HepG2 (cell line): ENCODE results near the gene MAGIX. TPM values are rescaled to one million over a fixed set of nuclear protein-coding genes. Genes with fewer than 3 reads are reported as not detected.

Experiments used
- EZH2 ChIP-seq: conservative IDR thresholded peaks from 2 replicates; pipeline ENCODE4 v1.6.1; 2012; ENCODE audit warnings: mild to moderate bottlenecking, low read depth, low read length, moderate library complexity
- HCFC1 ChIP-seq: fragments of 150-350 bp; IDR thresholded peaks from 2 replicates; pipeline ENCODE4 v1.6.1; 2014; ENCODE audit warnings: low read depth, low read length
- JUND ChIP-seq: sonication (generic); formaldehyde crosslinking; IDR thresholded peaks from 2 replicates; pipeline ENCODE4 v1.8.0; 2022; ENCODE audit warnings: mild to moderate bottlenecking, missing genetic modification reagents
- MEF2D ChIP-seq: sonication (generic); formaldehyde crosslinking; IDR thresholded peaks from 2 replicates; pipeline ENCODE4 v1.5.1; 2020; ENCODE audit warnings: mild to moderate bottlenecking, missing genetic modification reagents
- NFATC3 ChIP-seq: sonication (generic); formaldehyde crosslinking; IDR thresholded peaks from 2 replicates; pipeline ENCODE4 v1.5.1; 2020; ENCODE audit warnings: mild to moderate bottlenecking, missing genetic modification reagents
- NFE2L2 ChIP-seq: fragments of 150-350 bp; IDR thresholded peaks from 2 replicates; pipeline ENCODE4 v1.6.1; 2014; ENCODE audit warnings: low read length
- NFIB ChIP-seq: sonication (generic); formaldehyde crosslinking; IDR thresholded peaks from 2 replicates; pipeline ENCODE4 v1.9.0; 2021; ENCODE audit warnings: missing genetic modification reagents, mild to moderate bottlenecking, borderline replicate concordance
- NR2C2 ChIP-seq: sonication (generic); formaldehyde crosslinking; IDR thresholded peaks from 2 replicates; pipeline ENCODE4 v1.4.0; 2020; ENCODE audit warnings: missing genetic modification reagents, mild to moderate bottlenecking, moderate library complexity, borderline replicate concordance
- PHF21A ChIP-seq: sonication (generic); formaldehyde crosslinking; IDR thresholded peaks from 2 replicates; pipeline ENCODE4 v1.5.0; 2020; ENCODE audit warnings: mild to moderate bottlenecking, missing genetic modification reagents
- PLRG1 ChIP-seq: fragments of 450-650 bp; conservative IDR thresholded peaks from 2 replicates; pipeline ENCODE4 v1.6.1; 2016
- RAD21 ChIP-seq: fragments of 450-650 bp; formaldehyde crosslinking; IDR thresholded peaks from 2 replicates; pipeline ENCODE4 v1.5.0; 2020; ENCODE audit warnings: mild to moderate bottlenecking
- RNF2 ChIP-seq: fragments of 450-650 bp; conservative IDR thresholded peaks from 2 replicates; pipeline ENCODE4 v1.6.1; 2016; ENCODE audit warnings: low read depth
- YEATS4 ChIP-seq: sonication (generic); formaldehyde crosslinking; IDR thresholded peaks from 2 replicates; pipeline ENCODE4 v1.4.0; 2020; ENCODE audit warnings: missing genetic modification reagents, borderline replicate concordance
- ZC3H13 ChIP-seq: sonication (generic); formaldehyde crosslinking; IDR thresholded peaks from 2 replicates; pipeline ENCODE4 v1.8.1; 2023; ENCODE audit warnings: mild to moderate bottlenecking, missing genetic modification reagents, moderate library complexity
- ZNF205 ChIP-seq: IDR thresholded peaks from 2 replicates; pipeline ENCODE4 v1.6.1; 2018; ENCODE audit warnings: missing biosample characterization, missing genetic modification reagents
- ZNF282 ChIP-seq: fragments of 450-650 bp; IDR thresholded peaks from 2 replicates; pipeline ENCODE4 v1.6.1; 2018; ENCODE audit not compliant: partially characterized antibody
- ZNF558 ChIP-seq: sonication (generic); formaldehyde crosslinking; IDR thresholded peaks from 2 replicates; pipeline ENCODE4 v1.9.0; 2022; ENCODE audit warnings: mild to moderate bottlenecking, missing genetic modification reagents, borderline replicate concordance
- ZNF776 ChIP-seq: sonication (generic); formaldehyde crosslinking; IDR thresholded peaks from 2 replicates; pipeline ENCODE4 v1.4.0; 2020; ENCODE audit warnings: mild to moderate bottlenecking, missing genetic modification reagents
- polyA plus RNA-seq, 8 experiments: library from polyadenylated mRNA; depleted of rRNA in 3 of 8; stranded (reverse) in 7 of 8; unstranded in 1 of 8; fragments of >200 nt; fragmentation: Illumina TruSeq in 4 of 8; extraction: Trizol in 4 of 8; gene quantifications; 2 replicates each; pipeline versions ENCODE4 v1.2.1 to v1.2.3, GENCODE V29; 2011 to 2016; ENCODE audit warnings: low read depth in 4 of 8, missing spikeins in 1 of 8, mixed read lengths in 1 of 8; ENCODE audit not compliant: insufficient read depth in 1 of 8
- total RNA-seq, 5 experiments: library from RNA; depleted of rRNA; stranded (reverse); fragments of >200 nt; fragmentation: Illumina TruSeq; extraction: Trizol; gene quantifications; 2 replicates each; pipeline ENCODE4 v1.2.3, GENCODE V29; 2016; ENCODE audit warnings: low read depth in 1 of 5
- TF ChIP-seq, protein P1 (sequence below): sonication (generic); formaldehyde crosslinking; IDR thresholded peaks from 2 replicates; pipeline ENCODE4 v1.5.0; 2020; ENCODE audit warnings: missing genetic modification reagents
- TF ChIP-seq, protein P2 (sequence below): sonication (generic); formaldehyde crosslinking; IDR thresholded peaks from 2 replicates; pipeline ENCODE4 v1.4.0; 2020; ENCODE audit warnings: missing genetic modification reagents
- TF ChIP-seq, protein P3 (sequence below): sonication (generic); formaldehyde crosslinking; IDR thresholded peaks from 2 replicates; pipeline ENCODE4 v1.4.0; 2020; ENCODE audit warnings: missing genetic modification reagents
- TF ChIP-seq, protein P4 (sequence below): sonication (generic); formaldehyde crosslinking; IDR thresholded peaks from 2 replicates; pipeline ENCODE4 v1.4.0; 2020; ENCODE audit warnings: missing genetic modification reagents
- TF ChIP-seq, protein P5 (sequence below), 2 experiments: IDR thresholded peaks; 2 replicates each; pipeline ENCODE4 v1.6.1; 2011 to 2012; ENCODE audit warnings: low read length in 2 of 2, borderline replicate concordance in 1 of 2, low read depth in 1 of 2, mild to moderate bottlenecking in 1 of 2, moderate library complexity in 1 of 2

The MAGIX gene
- total and polyA plus RNA-seq, 2 of the 13 experiments (the other 11 are each of a cell fraction or from before 2014, with no cell fraction given), result 0.63 to 1.2 TPM

DNA sequence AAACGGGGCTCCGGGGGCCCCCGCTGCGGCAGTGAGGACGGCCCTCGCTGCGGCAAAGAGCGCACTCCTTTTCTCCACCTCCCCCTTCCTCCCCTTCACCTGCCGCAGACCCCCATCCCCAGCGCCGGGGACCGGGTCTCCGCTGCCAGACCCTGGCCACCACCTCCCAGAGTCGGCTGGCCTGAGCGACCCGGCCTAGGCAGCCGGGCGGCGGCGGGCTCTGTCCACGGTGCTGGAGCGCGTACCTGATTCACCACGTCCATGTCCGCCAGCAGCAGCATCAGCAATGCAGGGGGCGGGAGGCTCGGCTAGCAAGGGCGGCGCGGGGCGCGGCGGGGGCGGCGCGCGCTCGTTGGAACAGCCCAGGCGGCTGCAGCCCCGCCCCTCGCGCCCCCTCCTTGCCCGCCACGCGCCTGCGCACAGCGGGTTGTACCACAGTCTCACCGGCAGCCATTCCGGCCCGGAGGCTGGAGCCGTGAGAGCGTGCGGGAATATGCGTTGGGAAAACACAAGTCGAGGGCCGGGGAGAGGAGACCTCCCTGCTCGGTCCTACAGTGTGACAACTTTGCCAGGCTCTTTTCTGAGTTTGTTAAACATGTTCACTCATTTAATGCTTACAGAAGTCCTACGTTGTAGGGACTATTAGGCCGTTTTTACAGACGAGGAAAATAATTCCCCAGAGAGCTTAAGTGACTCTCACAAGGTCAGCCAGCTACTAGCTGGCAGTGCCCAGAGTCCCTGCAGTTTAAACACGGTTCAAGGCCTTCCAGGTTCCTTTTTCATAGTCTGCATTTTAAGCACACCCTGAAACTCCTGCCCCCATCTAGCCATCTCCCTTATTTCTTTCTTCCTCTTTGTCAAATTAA is 37.6 kb downstream of the MAGIX start, which contains the start of gene SYP (continued):
- TF ChIP-seq NFE2L2 (no peak), NFIB (CRISPR knock-in tag) (no peak), NR2C2 (CRISPR knock-in tag) (peak; percentile 25; the same call in 1 of the 2 replicates), ZC3H13 (CRISPR knock-in tag) (no peak), ZNF558 (CRISPR knock-in tag) (peak; percentile 97; the same call in 1 of the 2 replicates), MEF2D (CRISPR knock-in tag) (no peak), RAD21 (CRISPR knock-in tag) (peak; percentile 57; the same call in 1 of the 2 replicates), PLRG1 (no peak), RNF2 (0 out of 2 replicates have a peak, but pooled peaks have one; percentile 41), ZNF205 (CRISPR knock-in tag) (peak; percentile 74), PHF21A (CRISPR knock-in tag) (peak; percentile 35; the same call in 1 of the 2 replicates), ZNF776 (CRISPR knock-in tag) (peak; percentile 79; the same call in 1 of the 2 replicates), YEATS4 (CRISPR knock-in tag) (peak; percentile 77; the same call in 1 of the 2 replicates), HCFC1 (peak; percentile 38; the same call in 1 of the 2 replicates), EZH2 (no peak), NFATC3 (CRISPR knock-in tag) (no peak), JUND (peak; percentile 32; the same call in 1 of the 2 replicates), ZNF282 (no peak)
- TF ChIP-seq, protein P1, sequence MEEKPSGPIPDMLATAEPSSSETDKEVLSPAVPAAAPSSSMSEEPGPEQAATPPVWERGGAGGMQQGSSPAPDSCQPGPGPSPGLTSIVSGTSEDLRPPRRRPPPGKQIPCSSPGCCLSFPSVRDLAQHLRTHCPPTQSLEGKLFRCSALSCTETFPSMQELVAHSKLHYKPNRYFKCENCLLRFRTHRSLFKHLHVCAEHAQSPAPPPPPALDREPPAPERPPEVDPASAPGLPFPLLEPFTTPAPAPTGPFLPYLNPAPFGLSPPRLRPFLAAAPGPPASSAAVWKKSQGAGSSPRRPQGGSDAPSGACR (CRISPR knock-in tag), result no peak
- TF ChIP-seq, protein P2, sequence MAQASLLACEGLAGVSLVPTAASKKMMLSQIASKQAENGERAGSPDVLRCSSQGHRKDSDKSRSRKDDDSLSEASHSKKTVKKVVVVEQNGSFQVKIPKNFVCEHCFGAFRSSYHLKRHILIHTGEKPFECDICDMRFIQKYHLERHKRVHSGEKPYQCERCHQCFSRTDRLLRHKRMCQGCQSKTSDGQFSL (CRISPR knock-in tag), result 0 out of 2 replicates have a peak, but pooled peaks have one; percentile 47
- TF ChIP-seq, protein P3, sequence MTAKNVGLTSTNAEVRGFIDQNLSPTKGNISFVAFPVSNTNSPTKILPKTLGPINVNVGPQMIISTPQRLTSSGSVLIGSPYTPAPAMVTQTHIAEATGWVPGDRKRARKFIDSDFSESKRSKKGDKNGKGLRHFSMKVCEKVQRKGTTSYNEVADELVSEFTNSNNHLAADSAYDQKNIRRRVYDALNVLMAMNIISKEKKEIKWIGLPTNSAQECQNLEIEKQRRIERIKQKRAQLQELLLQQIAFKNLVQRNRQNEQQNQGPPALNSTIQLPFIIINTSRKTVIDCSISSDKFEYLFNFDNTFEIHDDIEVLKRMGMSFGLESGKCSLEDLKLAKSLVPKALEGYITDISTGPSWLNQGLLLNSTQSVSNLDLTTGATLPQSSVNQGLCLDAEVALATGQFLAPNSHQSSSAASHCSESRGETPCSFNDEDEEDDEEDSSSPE, result peak; percentile 68
- TF ChIP-seq, protein P4, sequence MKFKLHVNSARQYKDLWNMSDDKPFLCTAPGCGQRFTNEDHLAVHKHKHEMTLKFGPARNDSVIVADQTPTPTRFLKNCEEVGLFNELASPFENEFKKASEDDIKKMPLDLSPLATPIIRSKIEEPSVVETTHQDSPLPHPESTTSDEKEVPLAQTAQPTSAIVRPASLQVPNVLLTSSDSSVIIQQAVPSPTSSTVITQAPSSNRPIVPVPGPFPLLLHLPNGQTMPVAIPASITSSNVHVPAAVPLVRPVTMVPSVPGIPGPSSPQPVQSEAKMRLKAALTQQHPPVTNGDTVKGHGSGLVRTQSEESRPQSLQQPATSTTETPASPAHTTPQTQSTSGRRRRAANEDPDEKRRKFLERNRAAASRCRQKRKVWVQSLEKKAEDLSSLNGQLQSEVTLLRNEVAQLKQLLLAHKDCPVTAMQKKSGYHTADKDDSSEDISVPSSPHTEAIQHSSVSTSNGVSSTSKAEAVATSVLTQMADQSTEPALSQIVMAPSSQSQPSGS (CRISPR knock-in tag), result peak; percentile 61; the same call in 1 of the 2 replicates
- TF ChIP-seq, protein P5, sequence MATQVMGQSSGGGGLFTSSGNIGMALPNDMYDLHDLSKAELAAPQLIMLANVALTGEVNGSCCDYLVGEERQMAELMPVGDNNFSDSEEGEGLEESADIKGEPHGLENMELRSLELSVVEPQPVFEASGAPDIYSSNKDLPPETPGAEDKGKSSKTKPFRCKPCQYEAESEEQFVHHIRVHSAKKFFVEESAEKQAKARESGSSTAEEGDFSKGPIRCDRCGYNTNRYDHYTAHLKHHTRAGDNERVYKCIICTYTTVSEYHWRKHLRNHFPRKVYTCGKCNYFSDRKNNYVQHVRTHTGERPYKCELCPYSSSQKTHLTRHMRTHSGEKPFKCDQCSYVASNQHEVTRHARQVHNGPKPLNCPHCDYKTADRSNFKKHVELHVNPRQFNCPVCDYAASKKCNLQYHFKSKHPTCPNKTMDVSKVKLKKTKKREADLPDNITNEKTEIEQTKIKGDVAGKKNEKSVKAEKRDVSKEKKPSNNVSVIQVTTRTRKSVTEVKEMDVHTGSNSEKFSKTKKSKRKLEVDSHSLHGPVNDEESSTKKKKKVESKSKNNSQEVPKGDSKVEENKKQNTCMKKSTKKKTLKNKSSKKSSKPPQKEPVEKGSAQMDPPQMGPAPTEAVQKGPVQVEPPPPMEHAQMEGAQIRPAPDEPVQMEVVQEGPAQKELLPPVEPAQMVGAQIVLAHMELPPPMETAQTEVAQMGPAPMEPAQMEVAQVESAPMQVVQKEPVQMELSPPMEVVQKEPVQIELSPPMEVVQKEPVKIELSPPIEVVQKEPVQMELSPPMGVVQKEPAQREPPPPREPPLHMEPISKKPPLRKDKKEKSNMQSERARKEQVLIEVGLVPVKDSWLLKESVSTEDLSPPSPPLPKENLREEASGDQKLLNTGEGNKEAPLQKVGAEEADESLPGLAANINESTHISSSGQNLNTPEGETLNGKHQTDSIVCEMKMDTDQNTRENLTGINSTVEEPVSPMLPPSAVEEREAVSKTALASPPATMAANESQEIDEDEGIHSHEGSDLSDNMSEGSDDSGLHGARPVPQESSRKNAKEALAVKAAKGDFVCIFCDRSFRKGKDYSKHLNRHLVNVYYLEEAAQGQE (IDR thresholded peaks at IDR 0.05; ENCODE audit: borderline replicate concordance in 1 of 2, low read depth in 1 of 2, low read length in 2 of 2), result peak in 1 of 2 experiments; percentile 97; a peak in 2 of 4 replicates
